GM04504 (cell line): ENCODE data around the gene WWTR1.

Source experiments
- DNase-seq: peaks from one replicate; pipeline ENCODE4 v3.0.0-alpha.2; 2012; ENCODE audit warnings: low read depth

Gene WWTR1

DNA sequence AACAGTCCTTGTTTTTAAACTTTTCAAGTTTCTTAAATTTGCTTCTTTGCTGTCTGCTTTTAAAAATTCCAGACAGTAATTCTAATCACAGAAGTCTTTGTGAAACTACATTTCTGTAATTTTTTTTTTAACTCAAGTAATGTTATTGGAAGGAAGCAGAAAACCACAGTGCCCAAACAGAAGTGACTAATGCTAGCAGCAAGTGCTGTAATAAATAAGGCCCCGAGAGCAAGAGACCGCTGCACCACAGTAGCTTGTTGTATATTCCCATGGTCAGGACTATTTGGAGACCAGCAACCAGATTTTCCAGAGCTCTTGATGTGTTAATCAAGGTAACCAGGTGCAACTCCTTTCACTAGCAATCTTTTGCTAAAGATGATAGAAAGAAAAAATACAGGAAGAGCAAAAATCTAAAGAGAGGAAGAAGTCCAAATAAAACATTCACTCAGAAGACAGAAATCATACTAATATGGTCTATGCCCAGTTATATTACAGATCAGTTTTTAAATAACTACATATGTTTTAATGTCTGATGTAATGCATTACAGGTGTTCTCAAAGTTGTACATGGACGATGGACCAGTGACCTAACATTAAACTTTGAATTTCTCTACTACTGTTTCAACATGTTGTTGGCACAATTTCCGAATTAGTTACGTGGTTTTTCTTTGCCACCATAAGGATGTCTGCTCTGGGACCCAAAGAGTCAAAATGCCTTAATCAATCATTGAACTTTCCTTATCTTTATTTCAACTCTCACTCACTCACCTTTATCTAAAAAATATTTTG lies 36.4 kb downstream of the WWTR1 start:
- peak; percentile 79 for DNase-seq

DNA sequence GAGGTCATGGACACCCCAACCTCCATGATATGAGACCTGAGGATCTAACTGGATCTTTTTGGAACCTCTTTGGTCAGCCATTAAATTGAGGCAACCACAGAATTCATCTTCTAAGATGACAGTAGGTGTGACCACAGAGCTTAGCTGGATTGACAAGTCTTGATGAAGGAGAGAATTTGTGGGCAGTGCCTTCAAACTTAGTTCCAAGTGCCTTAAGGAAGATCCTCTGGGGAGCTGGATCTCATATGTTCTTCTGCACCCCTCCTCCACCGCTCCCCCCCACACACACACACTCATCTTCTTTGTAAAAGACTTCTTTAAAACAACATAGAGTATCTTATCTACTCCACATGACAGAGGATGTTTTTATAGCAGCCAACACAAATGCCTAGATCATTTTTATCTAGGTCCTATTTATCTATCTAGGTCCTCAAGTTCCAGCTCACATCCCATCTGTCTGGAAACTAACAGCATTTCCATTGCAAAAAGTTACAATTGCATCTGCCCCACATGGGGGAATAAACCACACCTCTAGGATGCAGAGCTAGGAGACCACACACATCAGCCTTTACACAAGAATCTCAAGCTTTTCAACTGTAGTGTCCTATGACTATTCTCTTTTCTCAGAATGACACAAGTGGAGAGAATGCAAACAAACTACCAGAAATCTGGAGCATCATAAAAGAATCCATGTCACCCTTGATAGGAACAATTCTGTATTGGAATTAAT lies 37.4 kb downstream of the WWTR1 start:
- peak; percentile 68 for DNase-seq

DNA sequence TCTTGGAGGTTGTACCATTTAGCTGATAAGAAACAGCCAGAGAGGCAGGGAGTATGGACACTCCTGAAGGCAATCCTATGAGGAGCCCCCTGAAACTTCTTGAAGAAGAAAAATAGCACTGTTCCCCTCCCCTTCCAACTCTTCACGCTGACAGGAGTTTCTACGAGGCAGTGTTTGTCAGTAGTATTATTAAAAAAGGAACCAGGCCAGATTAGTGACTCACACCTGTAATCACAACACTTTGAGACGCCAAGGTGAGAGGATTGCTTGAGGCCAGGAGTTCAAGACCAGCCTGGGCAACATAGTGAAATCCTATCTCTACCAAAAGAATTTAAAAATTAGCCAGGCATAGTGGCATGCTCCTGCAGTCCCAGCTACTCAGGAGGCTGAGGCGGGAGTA lies 38.7 kb downstream of the WWTR1 start:
- no peak for DNase-seq

GRCh38 chr3:149618151-149619123 lies 39.4 kb downstream of the WWTR1 start:
- no peak for DNase-seq

GRCh38 chr3:149615731-149616221 lies 42.0 kb downstream of the WWTR1 start:
- DNase-seq = no peak

DNA sequence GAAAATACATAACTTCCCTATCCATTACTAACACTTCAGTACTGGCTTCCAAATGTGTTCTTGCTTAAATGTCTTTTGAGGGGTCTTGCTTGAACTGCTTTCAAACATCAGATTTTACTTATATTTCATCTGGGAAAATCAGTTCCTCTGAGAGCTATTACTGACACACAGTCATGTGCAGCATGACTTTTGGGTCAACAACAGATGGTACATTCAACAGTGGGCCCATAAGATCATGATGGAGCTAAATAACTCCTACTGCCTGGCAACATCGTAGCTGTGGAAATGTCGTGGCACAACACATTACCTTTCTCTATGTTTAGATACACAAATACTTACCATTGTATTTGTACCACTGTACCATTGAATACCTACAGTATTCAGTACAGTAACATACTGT lies 43.8 kb downstream of the WWTR1 start:
- no peak for DNase-seq

DNA sequence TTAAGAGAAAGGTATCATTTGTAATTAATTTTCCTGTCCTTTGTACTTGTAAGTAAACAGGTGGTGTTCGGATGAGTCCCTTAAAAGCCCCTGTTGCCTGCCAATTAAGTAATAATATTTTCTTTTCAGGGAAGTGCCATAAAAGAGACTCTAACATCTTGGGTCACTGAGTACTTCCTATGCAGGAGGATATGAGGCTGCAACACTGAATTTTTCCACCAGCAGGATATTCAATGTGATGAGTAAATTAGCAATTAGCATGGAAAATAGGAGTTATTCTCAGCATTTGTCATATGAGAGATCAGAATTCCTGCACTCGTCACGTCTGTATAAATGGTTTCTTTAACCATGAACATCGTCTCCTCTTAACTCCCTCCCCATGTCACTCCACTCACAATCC lies 45.4 kb downstream of the WWTR1 start:
- no peak for DNase-seq

- DNase-seq = no peak
Observed at GRCh38 chr3:149611149-149611548, 46.7 kb downstream of the WWTR1 start.

DNA sequence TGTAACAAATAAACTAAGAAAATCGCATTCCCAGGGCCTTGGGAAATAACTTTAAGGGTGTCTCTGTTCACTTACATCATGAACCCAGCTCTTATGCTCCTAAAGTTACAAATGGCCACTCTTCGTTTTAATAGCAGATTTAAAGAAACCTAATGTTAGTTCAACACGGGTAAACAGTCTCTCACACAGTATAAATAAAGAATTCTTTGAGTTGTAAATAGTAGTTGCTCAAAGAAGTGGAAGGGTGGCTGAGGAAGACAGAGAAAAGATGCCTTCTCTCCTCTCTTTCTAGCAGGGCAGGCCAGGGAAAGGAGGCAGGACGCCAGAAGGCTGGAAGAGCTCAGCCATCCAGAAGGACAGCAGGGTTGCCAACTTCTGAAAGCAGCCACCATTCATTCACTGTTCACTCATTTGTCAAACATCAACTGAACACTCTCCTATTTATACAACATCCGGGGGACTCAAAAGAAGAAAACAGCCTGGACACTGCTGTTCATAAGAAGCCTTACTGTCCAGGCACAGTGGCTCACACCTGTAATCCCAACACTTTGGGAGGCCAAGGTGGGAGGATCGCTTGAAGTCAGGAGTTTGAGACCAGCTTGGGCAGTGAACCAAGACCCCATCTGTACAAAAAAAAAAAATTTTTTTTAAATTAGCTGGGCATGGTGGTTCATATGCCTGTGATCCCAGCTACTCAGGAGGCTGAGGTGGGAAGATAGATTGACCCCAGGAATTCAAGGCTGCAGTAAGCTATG lies 47.3 kb downstream of the WWTR1 start:
- no peak for DNase-seq

- DNase-seq = no peak
Observed at GRCh38 chr3:149609595-149609994, 48.2 kb downstream of the WWTR1 start.

DNA sequence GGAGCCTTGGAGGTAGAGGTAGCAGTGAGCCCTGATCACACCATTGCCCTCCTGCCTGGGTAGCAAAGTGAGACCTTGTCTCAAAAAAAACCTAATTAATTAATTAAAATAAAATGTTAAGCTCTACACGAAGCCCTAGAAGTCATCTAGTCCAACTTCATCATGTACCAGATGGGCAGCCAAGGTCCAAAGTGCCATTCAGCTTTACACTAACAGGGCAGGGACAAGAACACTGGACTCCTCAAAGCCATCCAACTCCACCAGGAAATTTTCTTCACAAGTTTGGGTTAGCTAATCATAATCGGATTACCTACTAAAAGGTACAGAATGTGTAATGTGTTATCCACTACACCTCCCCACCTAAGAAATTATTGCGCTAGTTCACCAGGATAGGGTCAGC lies 48.8 kb downstream of the WWTR1 start:
- DNase-seq = no peak

- DNase-seq = no peak
Observed at GRCh38 chr3:149605902-149606301, 51.9 kb downstream of the WWTR1 start.

- no peak for DNase-seq
Observed at GRCh38 chr3:149604125-149604875, 53.5 kb downstream of the WWTR1 start.

- DNase-seq = no peak
Observed at GRCh38 chr3:149603126-149604074, 54.4 kb downstream of the WWTR1 start.

DNA sequence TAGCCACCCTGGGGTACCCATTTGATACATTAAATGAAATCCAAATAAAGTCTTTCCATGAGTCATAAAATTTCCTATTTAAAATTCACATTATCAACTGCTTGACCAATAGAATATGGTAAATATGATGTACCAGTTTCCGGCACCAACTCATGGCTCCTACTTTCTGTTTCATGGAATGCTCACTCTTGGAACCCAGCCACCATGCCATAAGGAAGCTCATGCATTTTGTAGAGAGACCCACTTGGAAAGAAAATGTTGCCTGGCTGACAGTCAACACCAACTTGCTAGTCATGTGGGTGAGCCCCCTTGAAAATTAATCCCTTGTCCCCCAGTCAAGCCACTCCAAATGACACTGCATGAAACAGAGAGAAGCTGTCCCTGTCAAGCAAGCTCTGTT lies 57.2 kb downstream of the WWTR1 start:
- DNase-seq = no peak

DNA sequence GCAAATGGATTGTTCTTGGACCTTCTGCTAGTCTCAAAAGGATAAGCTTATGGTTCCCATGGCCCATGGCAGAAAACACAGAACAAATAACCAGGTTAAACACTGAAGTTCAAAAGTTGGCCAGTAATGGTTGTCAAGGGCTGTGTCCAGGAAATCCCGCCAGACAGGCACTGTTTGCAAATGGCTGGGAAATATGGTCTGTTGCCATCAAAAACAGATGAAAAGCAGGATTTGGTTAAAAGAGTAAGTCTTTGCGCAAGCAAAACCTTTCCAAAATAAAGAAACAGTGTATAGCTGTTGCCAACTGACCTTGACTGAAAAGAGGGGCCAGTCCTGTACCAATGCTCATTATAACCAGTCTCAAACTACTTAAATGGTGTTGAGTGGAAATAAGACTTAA lies 58.6 kb downstream of the WWTR1 start:
- no peak for DNase-seq

DNA sequence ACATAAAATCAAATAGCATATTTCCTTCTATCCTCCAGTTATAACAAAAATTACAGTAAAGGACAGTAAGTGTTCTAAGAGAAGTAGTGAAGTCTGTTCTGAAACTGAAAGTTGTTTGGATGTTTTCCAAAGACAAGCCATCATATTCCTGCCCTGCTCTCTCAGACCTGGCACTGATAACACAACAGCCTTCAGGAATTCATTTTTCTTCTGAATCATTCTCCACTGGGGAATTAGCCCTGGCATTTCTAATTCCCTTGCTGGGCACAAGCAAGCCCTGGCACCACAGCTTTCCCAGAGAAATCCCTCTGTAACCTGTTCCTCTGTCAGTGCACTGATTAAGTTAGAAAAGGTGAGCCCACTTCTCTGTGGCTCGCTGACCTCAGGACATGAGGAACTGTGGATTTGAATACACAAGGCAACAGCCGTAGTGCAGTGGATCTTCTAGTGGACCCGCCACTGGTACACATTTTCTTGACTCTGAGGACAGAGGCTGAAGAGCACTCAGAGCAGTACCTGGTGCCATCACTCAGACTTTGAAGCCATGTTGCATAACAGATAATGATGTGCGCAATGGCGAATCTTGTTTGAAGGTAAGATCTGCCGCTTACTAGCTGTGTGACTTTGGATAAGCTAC lies 61.6 kb downstream of the WWTR1 start:
- no peak for DNase-seq

GRCh38 chr3:149593418-149594160 lies 64.2 kb downstream of the WWTR1 start:
- no peak for DNase-seq
